ENCODE data around the gene LRBA. TPM values are rescaled to one million over a fixed set of nuclear protein-coding genes. Genes with fewer than 3 reads are reported as not detected.
A peak's percentile ranks its signal among the peaks of the same experiment; 100 is the strongest.

Gene LRBA
- total and polyA plus RNA-seq, 9 of the 15 experiments (the other 6 are each of a cell fraction or from before 2014, with no cell fraction given), result 24.2 to 88.7 (median 59.7) TPM

GRCh38 chr4:151015459-151016347 is 619 bp upstream of the LRBA start (continued):
- TF ChIP-seq, protein P1, sequence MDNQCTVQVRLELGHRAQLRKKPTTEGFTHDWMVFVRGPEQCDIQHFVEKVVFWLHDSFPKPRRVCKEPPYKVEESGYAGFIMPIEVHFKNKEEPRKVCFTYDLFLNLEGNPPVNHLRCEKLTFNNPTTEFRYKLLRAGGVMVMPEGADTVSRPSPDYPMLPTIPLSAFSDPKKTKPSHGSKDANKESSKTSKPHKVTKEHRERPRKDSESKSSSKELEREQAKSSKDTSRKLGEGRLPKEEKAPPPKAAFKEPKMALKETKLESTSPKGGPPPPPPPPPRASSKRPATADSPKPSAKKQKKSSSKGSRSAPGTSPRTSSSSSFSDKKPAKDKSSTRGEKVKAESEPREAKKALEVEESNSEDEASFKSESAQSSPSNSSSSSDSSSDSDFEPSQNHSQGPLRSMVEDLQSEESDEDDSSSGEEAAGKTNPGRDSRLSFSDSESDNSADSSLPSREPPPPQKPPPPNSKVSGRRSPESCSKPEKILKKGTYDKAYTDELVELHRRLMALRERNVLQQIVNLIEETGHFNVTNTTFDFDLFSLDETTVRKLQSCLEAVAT (IDR thresholded peaks at IDR 0.05), result peak; percentile 3 to 40; a peak in 2 of 4 replicates
- TF ChIP-seq EP300 (IDR thresholded peaks at IDR 0.05; ENCODE audit: low read length) (no peak; the same call in 1 of the 2 replicates), ZFX (CRISPR knock-in tag; IDR thresholded peaks at IDR 0.05) (peak; percentile 85), SIN3A (IDR thresholded peaks at IDR 0.05; ENCODE audit: borderline replicate concordance in 2 of 2, control insufficient read depth in 1 of 2, low read depth in 2 of 2, low read length in 2 of 2) (peak; percentile 24 to 57; a peak in 2 of 4 replicates), ZKSCAN3 (CRISPR knock-in tag; IDR thresholded peaks at IDR 0.05) (no peak), ZFP36 (IDR thresholded peaks at IDR 0.05; ENCODE audit: low read depth, low read length, partially characterized antibody) (no peak), ELF2 (CRISPR knock-in tag; IDR thresholded peaks at IDR 0.05) (no peak), FOXJ3 (CRISPR knock-in tag; IDR thresholded peaks at IDR 0.05) (no peak), ZNF551 (CRISPR knock-in tag; IDR thresholded peaks at IDR 0.05) (no peak), ZNF263 (CRISPR knock-in tag; IDR thresholded peaks at IDR 0.05; ENCODE audit: borderline replicate concordance) (peak; percentile 68; the same call in 1 of the 2 replicates), TEAD1 (CRISPR knock-in tag; IDR thresholded peaks at IDR 0.05) (0 out of 4 replicates have a peak, but pooled peaks of 1 of the 2 experiments have one; percentile 7), JUND (IDR thresholded peaks at IDR 0.05; ENCODE audit: borderline replicate concordance, low read depth, low read length) (peak; percentile 27; the same call in 1 of the 2 replicates), JUND (tag; IDR thresholded peaks at IDR 0.05; ENCODE audit: borderline replicate concordance, low read depth, low read length) (no peak), CBX3 (IDR thresholded peaks at IDR 0.05; ENCODE audit: borderline replicate concordance in 1 of 2, low read length in 2 of 2) (no peak; a peak in 1 of 3 replicates), MAFK (IDR thresholded peaks at IDR 0.05; ENCODE audit: low read length) (no peak), ELF4 (CRISPR knock-in tag; IDR thresholded peaks at IDR 0.05) (no peak), ZNF778 (CRISPR knock-in tag; IDR thresholded peaks at IDR 0.05) (no peak), SIRT6 (IDR thresholded peaks at IDR 0.05; ENCODE audit: low read depth, low read length) (no peak), SFPQ (IDR thresholded peaks at IDR 0.05; ENCODE audit: low read depth, low read length) (no peak)
- TF ChIP-seq, protein P2, sequence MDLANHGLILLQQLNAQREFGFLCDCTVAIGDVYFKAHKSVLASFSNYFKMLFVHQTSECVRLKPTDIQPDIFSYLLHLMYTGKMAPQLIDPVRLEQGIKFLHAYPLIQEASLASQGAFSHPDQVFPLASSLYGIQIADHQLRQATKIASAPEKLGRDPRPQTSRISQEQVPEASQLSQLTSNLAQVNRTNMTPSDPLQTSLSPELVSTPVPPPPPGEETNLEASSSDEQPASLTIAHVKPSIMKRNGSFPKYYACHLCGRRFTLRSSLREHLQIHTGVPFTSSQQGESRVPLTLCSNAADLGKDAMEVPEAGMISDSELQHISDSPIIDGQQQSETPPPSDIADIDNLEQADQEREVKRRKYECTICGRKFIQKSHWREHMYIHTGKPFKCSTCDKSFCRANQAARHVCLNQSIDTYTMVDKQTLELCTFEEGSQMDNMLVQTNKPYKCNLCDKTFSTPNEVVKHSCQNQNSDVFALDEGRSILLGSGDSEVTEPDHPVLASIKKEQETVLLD (IDR thresholded peaks at IDR 0.05), result no peak

Data from K562 (cell line).